Testis (tissue), 3 donors: ENCODE data around the gene ERP27. TPM values are rescaled to one million over a fixed set of nuclear protein-coding genes. Genes with fewer than 3 reads are reported as not detected.

Source experiments
- DNase-seq: peaks from one replicate; pipeline ENCODE4 v3.0.0-alpha.2; 2019
- H3K27ac ChIP-seq, 2 donors: fragments of 200-600 bp; sonication (generic); one replicate each; pipeline ENCODE4 v1.5.1; 2019
- H3K27me3 ChIP-seq: fragments of 200-600 bp; sonication (generic); one replicate; pipeline ENCODE4 v1.5.1; 2019
- H3K36me3 ChIP-seq: fragments of 200-600 bp; sonication (generic); one replicate; pipeline ENCODE4 v1.5.1; 2017; ENCODE audit warnings: low read depth; ENCODE audit errors: missing control alignments
- H3K4me1 ChIP-seq: fragments of 200-600 bp; sonication (generic); one replicate; pipeline ENCODE4 v1.5.1; 2019
- H3K4me3 ChIP-seq, 2 donors: fragments of 200-600 bp; sonication (generic); one replicate each; pipeline ENCODE4 v1.5.1; 2017 to 2019
- H3K9me3 ChIP-seq: fragments of 200-600 bp; sonication (generic); one replicate; pipeline ENCODE4 v1.5.1; 2017
- CTCF ChIP-seq, 3 experiments: fragments of 450-650 bp in 2 of 3; fragments of 200-600 bp in 1 of 3; sonication (generic) in 1 of 3; IDR thresholded peaks; one replicate each; pipeline ENCODE4 v1.5.1; 2016 to 2019; ENCODE audit warnings: antibody characterized with exemption in 3 of 3, mild to moderate bottlenecking in 2 of 3, moderate library complexity in 1 of 3
- POLR2A ChIP-seq: fragments of 450-650 bp; IDR thresholded peaks from one replicate; pipeline ENCODE4 v1.6.1; 2017; ENCODE audit warnings: antibody characterized with exemption, mild to moderate bottlenecking, moderate library complexity
- WGBS, 2 donors: methylation state at CpG; one replicate each; pipeline ENCODE4 v1.1.5; 2018; 5-methylcytosine and 5-hydroxymethylcytosine counted together
- intact Hi-C: fragments of 100-400 bp; cut with DNase I; formaldehyde crosslinking; loops from one replicate; pipeline ENCODE4 v1.15.1; 2023; ENCODE audit warnings: low total_unique reads
- polyA plus RNA-seq: library from polyadenylated mRNA; stranded (reverse); fragments of 350-450 nt; fragmentation: Illumina TruSeq; extraction: RNeasy Lipid Tissue Mini Kit (QIAGEN cat#74804); gene quantifications from one replicate; pipeline ENCODE4 v1.2.3, GENCODE V29; 2014; ENCODE audit warnings: low read depth, low replicate concordance; ENCODE audit not compliant: insufficient read depth
- total RNA-seq, 2 donors: library from RNA; depleted of rRNA; stranded (reverse); fragments of >200 nt; gene quantifications; one replicate each; pipeline ENCODE4 v1.2.3, GENCODE V29; 2016

The ERP27 gene
- total and polyA plus RNA-seq, 3 donors from 2014 or later: 0.12 to 0.39 (median 0.34) TPM

DNA sequence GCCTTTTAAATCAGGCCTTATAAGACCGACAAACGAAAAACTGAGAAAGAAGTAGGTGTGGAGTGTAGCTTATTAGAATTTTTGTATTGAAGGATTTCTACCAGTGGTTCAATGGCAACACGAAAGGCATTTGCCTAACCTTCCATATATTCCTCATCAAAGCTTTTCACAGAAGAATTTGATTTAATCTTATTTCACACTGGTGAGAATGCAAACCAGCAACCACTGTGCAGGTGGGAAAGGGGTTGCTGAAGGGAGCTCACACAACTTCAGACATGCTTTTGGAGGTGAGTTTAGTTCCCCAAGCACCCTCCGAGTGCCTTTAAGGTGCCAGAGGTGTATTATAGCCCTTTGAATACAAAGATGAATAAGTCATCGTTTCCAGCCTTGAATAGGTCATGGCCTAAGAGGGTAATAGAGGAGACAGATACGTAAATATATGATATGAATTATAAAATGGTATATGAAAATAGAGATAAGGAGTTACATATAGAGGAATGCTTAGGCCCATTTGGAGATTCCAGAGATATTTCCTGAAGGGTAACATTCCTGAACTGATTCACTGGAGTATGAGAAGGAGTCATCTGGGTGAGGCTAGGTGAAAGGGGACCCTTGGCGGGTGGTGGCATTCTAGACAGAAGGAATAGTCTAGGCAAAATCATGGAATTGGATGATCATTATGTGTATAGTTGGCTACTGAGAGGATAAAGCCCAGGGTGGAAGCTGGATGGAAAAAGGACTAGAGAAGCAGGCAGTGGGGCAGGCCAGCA is 6.4 kb downstream of the ERP27 start:
- no peak overlapping the region for H3K4me3 ChIP-seq
- intact Hi-C loops: no loop called here
- DNase-seq: no peak

GRCh38 chr12:14931359-14931758 is 7.0 kb downstream of the ERP27 start:
- 78 to 80% methylated on average over 4 of the region's 4 CpGs for WGBS, 2 donors
- no peaks in the 10 kb centered on the region for H3K36me3 ChIP-seq
- no peak overlapping the region for H3K4me3 ChIP-seq
- H3K9me3 ChIP-seq: no peaks in the 10 kb centered on the region
- intact Hi-C loops: no loop called here
- no peak overlapping the region for H3K27ac ChIP-seq
- no peak for DNase-seq
- TF ChIP-seq CTCF (IDR thresholded peaks at IDR 0.05): no peak
- no peak for TF ChIP-seq POLR2A
- peaks cover 5% of the 10 kb centered on the region for H3K4me1 ChIP-seq
- H3K27me3 ChIP-seq: no peaks in the 10 kb centered on the region

More for the DNA sequence above, 6.4 kb downstream of the ERP27 start:
- Histone ChIP-seq H3K36me3 (no peaks in the 10 kb centered on the region), H3K27ac (no peak overlapping the region), H3K4me1 (peaks cover 5% of the 10 kb centered on the region), H3K9me3 (no peaks in the 10 kb centered on the region), H3K27me3 (no peaks in the 10 kb centered on the region)
- 90 to 93% methylated on average over 7 of the region's 7 CpGs for WGBS, 2 donors
- no peak for TF ChIP-seq POLR2A
- TF ChIP-seq CTCF (IDR thresholded peaks at IDR 0.05): no peak

- Histone ChIP-seq H3K4me3 (no peak overlapping the region), H3K4me1 (peaks cover 5% of the 10 kb centered on the region), H3K27me3 (no peaks in the 10 kb centered on the region), H3K9me3 (no peaks in the 10 kb centered on the region), H3K27ac (peak overlapping the region in 1 of 2 donors; percentile 0), H3K36me3 (no peaks in the 10 kb centered on the region)
- DNase-seq: no peak
- TF ChIP-seq CTCF (IDR thresholded peaks at IDR 0.05) (peak in 1 of 3 experiments; percentile 40), POLR2A (no peak)
- intact Hi-C loops: no loop called here
Observed at GRCh38 chr12:14930299-14930698, 8.0 kb downstream of the ERP27 start.

- DNase-seq: no peak
- H3K9me3 ChIP-seq: no peaks in the 10 kb centered on the region
- 42 to 47% methylated on average over 4 of the region's 4 CpGs for WGBS, 2 donors
Observed at GRCh38 chr12:14928931-14929330, 9.4 kb downstream of the ERP27 start.

GRCh38 chr12:14927267-14927666 is 11.1 kb downstream of the ERP27 start:
- Histone ChIP-seq H3K36me3 (no peaks in the 10 kb centered on the region), H3K27ac (no peak overlapping the region), H3K4me3 (no peak overlapping the region), H3K27me3 (no peaks in the 10 kb centered on the region), H3K9me3 (no peaks in the 10 kb centered on the region), H3K4me1 (peaks cover 5% of the 10 kb centered on the region)
- intact Hi-C loops: no loop called here
- 86 to 95% methylated on average over 3 of the region's 3 CpGs for WGBS, 2 donors
- DNase-seq: no peak
- TF ChIP-seq POLR2A: no peak
- TF ChIP-seq CTCF (IDR thresholded peaks at IDR 0.05): no peak

More at GRCh38 chr12:14928931-14929330, 9.4 kb downstream of the ERP27 start:
- peaks cover 5% of the 10 kb centered on the region for H3K4me1 ChIP-seq
- intact Hi-C loops: no loop called here
- no peak overlapping the region for H3K4me3 ChIP-seq
- no peaks in the 10 kb centered on the region for H3K27me3 ChIP-seq
- TF ChIP-seq POLR2A: no peak
- H3K27ac ChIP-seq: peak overlapping the region in 1 of 2 donors; percentile 0
- no peaks in the 10 kb centered on the region for H3K36me3 ChIP-seq
